K562 (cell line): Measurements from ENCODE around the gene DENND2A. TPM values are rescaled to one million over a fixed set of nuclear protein-coding genes. Genes with fewer than 3 reads are reported as not detected.

Experiments
- CEBPB ChIP-seq: fragments of 450-650 bp; IDR thresholded peaks from 2 replicates; pipeline ENCODE4 v1.6.1; 2016; ENCODE audit warnings: missing genetic modification characterization, missing compliant biosample characterization
- EGR1 ChIP-seq: fragments of 450-650 bp; conservative IDR thresholded peaks from 2 replicates; pipeline ENCODE4 v1.6.1; 2017; ENCODE audit warnings: mild to moderate bottlenecking
- KDM1A ChIP-seq, 2 experiments: fragments of 450-650 bp; IDR thresholded peaks; 2 replicates each; pipeline ENCODE4 v1.6.1; 2016; ENCODE audit warnings: mild to moderate bottlenecking in 2 of 2
- KLF16 ChIP-seq: IDR thresholded peaks from 2 replicates; pipeline ENCODE4 v1.6.1; 2016; ENCODE audit warnings: antibody characterized with exemption
- L3MBTL2 ChIP-seq: fragments of 450-650 bp; IDR thresholded peaks from 2 replicates; pipeline ENCODE4 v1.6.1; 2016; ENCODE audit warnings: mild to moderate bottlenecking, moderate library complexity
- POLR3G ChIP-seq: IDR thresholded peaks from 2 replicates; pipeline ENCODE4 v1.6.1; 2011; ENCODE audit not compliant: insufficient read length, insufficient replicate concordance; ENCODE audit errors: extremely low read depth
- SMARCE1 ChIP-seq: fragments of 450-650 bp; IDR thresholded peaks from 2 replicates; pipeline ENCODE4 v1.7.1; 2016; ENCODE audit warnings: mild to moderate bottlenecking
- ZSCAN29 ChIP-seq: fragments of 450-650 bp; IDR thresholded peaks from 2 replicates; pipeline ENCODE4 v1.6.1; 2017
- polyA plus RNA-seq, 8 experiments: library from polyadenylated mRNA; depleted of rRNA in 4 of 8; stranded (reverse) in 5 of 8; unstranded in 3 of 8; fragments of >200 nt; fragmentation: Nextera tagmentation in 2 of 8; fragmentation: Illumina TruSeq in 1 of 8; extraction: Ambion mirVana in 2 of 8; extraction: Trizol in 1 of 8; gene quantifications; 2 replicates each; pipeline versions ENCODE4 v1.2.1 to v1.2.3, GENCODE V29; 2011 to 2014; ENCODE audit warnings: inconsistent platforms in 1 of 8, missing spikeins in 1 of 8
- total RNA-seq, 7 experiments: library from RNA; depleted of rRNA in 6 of 7; stranded (reverse); fragments of >200 nt in 6 of 7; fragmentation: Illumina TruSeq in 2 of 7; extraction: Trizol in 2 of 7; gene quantifications; 2 replicates each; pipeline versions ENCODE4 v1.2.1 to v1.2.3, GENCODE V29; 2011 to 2021; ENCODE audit warnings: low replicate concordance in 1 of 7
- TF ChIP-seq, protein P1 (sequence below): fragments of 450-650 bp; formaldehyde crosslinking; IDR thresholded peaks from 2 replicates; pipeline ENCODE4 v1.4.0; 2022; ENCODE audit warnings: mild to moderate bottlenecking, moderate library complexity
- TF ChIP-seq, protein P2 (sequence below): fragments of 150-350 bp; conservative IDR thresholded peaks from 2 replicates; pipeline ENCODE4 v1.6.1; 2014; ENCODE audit warnings: low read length
- TF ChIP-seq, protein P3 (sequence below): fragments of 450-650 bp; IDR thresholded peaks from 2 replicates; pipeline ENCODE4 v1.6.1; 2018; ENCODE audit warnings: mild to moderate bottlenecking, low read depth; ENCODE audit not compliant: partially characterized antibody
- TF ChIP-seq, protein P4 (sequence below): fragments of 450-650 bp; IDR thresholded peaks from 2 replicates; pipeline ENCODE4 v1.6.1; 2014; ENCODE audit warnings: low read depth, mild to moderate bottlenecking, moderate library complexity, borderline replicate concordance
- TF ChIP-seq, protein P5 (sequence below): fragments of 150-350 bp; IDR thresholded peaks from 2 replicates; pipeline ENCODE4 v1.6.1; 2014; ENCODE audit warnings: low read depth, mild to moderate bottlenecking, low read length, borderline replicate concordance

The DENND2A gene
- total and polyA plus RNA-seq, 9 of the 15 experiments (the other 6 are each of a cell fraction or from before 2014, with no cell fraction given): not detected

DNA sequence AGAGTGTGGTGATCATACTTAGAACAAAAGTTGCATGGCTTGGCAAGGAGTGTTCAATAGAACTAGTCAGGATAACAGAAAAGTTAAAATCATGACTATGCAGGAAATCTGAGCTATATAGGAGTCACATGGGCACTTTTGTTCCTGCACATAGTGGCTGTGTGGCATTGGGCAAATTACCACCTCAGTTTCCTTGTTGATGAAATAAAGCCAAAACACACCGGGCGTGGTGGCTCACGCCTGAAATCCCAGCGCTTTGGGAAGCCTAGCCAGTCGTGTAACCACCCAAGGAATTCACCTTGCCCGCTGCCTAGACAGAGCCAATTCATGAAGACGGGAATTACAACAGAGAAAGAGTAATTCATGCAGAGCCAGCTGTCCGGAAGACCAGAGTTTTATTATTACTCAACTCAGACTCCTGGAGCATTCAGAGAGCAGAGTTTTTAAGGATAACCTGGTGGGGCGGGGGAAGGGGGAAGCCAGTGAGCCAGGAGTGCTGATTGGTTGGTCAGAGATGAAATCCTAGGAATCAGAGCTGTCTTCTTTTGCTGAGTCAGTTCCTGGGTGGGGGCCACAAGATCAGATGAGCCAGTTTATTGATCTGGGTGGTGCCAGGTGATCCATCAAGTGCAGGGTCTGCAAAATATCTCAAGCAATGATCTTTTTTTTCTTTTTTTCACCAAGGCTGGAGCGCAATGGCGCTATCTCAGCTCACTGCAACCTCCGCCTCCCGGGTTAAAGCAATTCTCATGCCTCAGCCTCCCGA lies 154.9 kb downstream of the DENND2A start (continued):
- TF ChIP-seq, protein P1, sequence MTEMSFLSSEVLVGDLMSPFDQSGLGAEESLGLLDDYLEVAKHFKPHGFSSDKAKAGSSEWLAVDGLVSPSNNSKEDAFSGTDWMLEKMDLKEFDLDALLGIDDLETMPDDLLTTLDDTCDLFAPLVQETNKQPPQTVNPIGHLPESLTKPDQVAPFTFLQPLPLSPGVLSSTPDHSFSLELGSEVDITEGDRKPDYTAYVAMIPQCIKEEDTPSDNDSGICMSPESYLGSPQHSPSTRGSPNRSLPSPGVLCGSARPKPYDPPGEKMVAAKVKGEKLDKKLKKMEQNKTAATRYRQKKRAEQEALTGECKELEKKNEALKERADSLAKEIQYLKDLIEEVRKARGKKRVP (CRISPR knock-in tag): no peak
- TF ChIP-seq SMARCE1 (0 out of 2 replicates have a peak, but pooled peaks have one; percentile 20), POLR3G (no peak), KDM1A (IDR thresholded peaks at IDR 0.05) (peak; percentile 77 to 81; a peak in 3 of 4 replicates), L3MBTL2 (no peak), ZSCAN29 (no peak), KLF16 (no peak), CEBPB (no peak), EGR1 (no peak)
- TF ChIP-seq, protein P2, sequence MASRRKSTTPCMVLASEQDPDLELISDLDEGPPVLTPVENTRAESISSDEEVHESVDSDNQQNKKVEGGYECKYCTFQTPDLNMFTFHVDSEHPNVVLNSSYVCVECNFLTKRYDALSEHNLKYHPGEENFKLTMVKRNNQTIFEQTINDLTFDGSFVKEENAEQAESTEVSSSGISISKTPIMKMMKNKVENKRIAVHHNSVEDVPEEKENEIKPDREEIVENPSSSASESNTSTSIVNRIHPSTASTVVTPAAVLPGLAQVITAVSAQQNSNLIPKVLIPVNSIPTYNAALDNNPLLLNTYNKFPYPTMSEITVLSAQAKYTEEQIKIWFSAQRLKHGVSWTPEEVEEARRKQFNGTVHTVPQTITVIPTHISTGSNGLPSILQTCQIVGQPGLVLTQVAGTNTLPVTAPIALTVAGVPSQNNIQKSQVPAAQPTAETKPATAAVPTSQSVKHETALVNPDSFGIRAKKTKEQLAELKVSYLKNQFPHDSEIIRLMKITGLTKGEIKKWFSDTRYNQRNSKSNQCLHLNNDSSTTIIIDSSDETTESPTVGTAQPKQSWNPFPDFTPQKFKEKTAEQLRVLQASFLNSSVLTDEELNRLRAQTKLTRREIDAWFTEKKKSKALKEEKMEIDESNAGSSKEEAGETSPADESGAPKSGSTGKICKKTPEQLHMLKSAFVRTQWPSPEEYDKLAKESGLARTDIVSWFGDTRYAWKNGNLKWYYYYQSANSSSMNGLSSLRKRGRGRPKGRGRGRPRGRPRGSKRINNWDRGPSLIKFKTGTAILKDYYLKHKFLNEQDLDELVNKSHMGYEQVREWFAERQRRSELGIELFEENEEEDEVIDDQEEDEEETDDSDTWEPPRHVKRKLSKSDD: 0 out of 2 replicates have a peak, but pooled peaks have one; percentile 36
- TF ChIP-seq, protein P3, sequence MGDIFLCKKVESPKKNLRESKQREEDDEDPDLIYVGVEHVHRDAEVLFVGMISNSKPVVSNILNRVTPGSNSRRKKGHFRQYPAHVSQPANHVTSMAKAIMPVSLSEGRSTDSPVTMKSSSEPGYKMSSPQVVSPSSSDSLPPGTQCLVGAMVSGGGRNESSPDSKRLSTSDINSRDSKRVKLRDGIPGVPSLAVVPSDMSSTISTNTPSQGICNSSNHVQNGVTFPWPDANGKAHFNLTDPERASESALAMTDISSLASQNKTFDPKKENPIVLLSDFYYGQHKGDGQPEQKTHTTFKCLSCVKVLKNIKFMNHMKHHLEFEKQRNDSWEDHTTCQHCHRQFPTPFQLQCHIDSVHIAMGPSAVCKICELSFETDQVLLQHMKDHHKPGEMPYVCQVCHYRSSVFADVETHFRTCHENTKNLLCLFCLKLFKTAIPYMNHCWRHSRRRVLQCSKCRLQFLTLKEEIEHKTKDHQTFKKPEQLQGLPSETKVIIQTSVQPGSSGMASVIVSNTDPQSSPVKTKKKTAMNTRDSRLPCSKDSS: no peak
- TF ChIP-seq, protein P4, sequence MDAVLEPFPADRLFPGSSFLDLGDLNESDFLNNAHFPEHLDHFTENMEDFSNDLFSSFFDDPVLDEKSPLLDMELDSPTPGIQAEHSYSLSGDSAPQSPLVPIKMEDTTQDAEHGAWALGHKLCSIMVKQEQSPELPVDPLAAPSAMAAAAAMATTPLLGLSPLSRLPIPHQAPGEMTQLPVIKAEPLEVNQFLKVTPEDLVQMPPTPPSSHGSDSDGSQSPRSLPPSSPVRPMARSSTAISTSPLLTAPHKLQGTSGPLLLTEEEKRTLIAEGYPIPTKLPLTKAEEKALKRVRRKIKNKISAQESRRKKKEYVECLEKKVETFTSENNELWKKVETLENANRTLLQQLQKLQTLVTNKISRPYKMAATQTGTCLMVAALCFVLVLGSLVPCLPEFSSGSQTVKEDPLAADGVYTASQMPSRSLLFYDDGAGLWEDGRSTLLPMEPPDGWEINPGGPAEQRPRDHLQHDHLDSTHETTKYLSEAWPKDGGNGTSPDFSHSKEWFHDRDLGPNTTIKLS: no peak
- TF ChIP-seq, protein P5, sequence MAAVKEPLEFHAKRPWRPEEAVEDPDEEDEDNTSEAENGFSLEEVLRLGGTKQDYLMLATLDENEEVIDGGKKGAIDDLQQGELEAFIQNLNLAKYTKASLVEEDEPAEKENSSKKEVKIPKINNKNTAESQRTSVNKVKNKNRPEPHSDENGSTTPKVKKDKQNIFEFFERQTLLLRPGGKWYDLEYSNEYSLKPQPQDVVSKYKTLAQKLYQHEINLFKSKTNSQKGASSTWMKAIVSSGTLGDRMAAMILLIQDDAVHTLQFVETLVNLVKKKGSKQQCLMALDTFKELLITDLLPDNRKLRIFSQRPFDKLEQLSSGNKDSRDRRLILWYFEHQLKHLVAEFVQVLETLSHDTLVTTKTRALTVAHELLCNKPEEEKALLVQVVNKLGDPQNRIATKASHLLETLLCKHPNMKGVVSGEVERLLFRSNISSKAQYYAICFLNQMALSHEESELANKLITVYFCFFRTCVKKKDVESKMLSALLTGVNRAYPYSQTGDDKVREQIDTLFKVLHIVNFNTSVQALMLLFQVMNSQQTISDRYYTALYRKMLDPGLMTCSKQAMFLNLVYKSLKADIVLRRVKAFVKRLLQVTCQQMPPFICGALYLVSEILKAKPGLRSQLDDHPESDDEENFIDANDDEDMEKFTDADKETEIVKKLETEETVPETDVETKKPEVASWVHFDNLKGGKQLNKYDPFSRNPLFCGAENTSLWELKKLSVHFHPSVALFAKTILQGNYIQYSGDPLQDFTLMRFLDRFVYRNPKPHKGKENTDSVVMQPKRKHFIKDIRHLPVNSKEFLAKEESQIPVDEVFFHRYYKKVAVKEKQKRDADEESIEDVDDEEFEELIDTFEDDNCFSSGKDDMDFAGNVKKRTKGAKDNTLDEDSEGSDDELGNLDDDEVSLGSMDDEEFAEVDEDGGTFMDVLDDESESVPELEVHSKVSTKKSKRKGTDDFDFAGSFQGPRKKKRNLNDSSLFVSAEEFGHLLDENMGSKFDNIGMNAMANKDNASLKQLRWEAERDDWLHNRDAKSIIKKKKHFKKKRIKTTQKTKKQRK: no peak
